NCI-H1048 (cell line): ENCODE results near the gene OSBPL9.
"Not testable (repeated sequence)": the region's sequence is repeated elsewhere in the genome, so short reads cannot be mapped to it uniquely, and the experiment has no call there.

ENCODE experiments used
- DNase-seq: peaks from one replicate; lab custom pipeline; 2025; lab: John Stamatoyannopoulos, UW

The OSBPL9 gene

DNA sequence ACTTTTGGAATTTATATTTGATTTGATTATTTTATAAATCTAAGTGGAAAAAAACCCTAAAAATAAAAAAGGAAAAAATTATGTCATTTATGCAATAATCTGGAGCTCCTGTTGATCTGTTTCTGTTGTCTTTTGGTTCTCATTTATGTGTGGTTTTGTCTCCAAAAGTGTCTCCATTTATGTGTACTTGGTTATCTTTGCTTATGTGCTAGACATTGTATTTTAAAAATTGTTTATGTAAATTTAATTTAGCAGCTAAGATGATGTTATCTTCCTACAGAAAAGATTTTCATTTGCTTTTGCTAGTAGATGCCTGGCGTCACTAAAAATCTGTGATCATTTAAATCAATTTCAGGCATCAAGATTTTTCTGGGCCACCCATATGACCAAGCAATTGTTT is 95.7 kb downstream of the OSBPL9 start:
- no peak for DNase-seq

GRCh38 chr1:51714374-51715019 is 97.6 kb downstream of the OSBPL9 start:
- no peak for DNase-seq

DNA sequence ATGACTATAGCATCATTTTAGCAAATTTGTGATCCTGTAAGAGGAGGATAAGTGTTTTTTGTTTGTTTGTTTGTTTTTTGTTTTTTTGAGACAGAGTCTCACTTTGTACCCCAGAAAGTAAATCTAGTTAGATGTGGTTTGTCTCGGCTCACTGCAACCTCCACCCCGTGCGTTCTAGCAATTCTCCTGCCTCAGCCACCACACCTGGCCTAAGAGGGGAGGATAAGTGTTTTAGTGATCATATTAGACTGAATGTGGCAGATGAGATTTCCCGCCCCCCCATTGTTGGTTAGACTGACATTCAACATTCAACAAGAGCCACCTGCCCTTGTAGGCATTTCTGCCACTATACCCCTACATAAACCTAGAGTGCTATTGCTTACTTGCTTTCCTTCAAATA is 98.5 kb downstream of the OSBPL9 start:
- no peak for DNase-seq

DNA sequence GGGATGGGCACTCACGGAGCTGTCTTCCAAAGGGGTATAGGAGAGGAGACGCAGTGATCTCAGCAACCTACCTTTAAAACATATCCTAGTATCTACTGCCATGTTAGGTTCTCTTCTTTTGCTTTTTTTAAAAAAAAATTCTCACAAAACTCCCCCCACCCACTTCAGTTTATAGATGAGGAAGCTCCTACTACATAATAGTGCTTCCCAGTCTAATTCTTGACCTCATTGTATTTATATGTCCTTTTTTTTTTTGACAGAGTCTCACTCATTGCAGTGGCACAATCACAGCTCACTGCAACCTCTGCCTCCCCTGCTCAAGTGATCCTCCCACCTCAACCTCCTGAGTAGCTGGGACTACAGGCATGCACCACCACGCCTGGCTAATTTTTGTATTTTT is 99.9 kb downstream of the OSBPL9 start:
- DNase-seq, result no peak

GRCh38 chr1:51717842-51718241 is 101.0 kb downstream of the OSBPL9 start:
- DNase-seq, result no peak

- DNase-seq, result no peak
Measured at GRCh38 chr1:51719146-51719545, 102.3 kb downstream of the OSBPL9 start.

- DNase-seq, result no peak
Measured at GRCh38 chr1:51724797-51725196, 107.9 kb downstream of the OSBPL9 start.

- DNase-seq, result no peak
Measured at GRCh38 chr1:51726051-51726450, 109.2 kb downstream of the OSBPL9 start.

DNA sequence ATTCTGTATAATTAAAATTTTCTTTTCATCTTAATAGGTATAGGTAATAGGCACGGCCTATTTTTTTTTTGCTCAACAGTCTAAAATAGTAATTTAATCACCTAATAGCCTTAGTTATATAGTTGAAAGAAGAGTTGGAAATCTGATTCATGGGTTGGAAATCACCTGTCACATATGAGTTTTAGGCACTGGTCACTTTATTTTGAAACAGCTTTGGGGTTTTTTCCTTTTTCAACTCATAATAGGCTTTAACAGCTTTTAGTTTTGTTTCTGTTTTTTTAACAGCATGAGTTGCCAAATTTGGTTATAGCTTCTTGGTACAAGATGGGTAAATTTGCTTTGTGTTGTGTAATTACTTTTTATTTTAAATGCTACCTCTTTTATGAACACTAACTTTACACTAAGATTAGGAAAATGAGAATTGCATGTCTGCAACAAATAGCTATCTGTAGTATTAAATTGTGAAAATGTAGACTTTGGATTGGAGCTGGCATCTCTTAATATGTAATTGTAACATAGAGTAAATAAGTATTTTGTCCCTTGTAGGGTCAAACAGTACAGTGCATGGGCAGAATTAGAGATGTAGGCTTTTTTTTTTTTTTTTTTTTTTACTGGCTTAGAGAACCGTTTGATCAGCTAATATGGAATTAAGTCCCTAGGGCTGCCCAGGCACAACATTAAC is 109.8 kb downstream of the OSBPL9 start:
- DNase-seq, result no peak

DNA sequence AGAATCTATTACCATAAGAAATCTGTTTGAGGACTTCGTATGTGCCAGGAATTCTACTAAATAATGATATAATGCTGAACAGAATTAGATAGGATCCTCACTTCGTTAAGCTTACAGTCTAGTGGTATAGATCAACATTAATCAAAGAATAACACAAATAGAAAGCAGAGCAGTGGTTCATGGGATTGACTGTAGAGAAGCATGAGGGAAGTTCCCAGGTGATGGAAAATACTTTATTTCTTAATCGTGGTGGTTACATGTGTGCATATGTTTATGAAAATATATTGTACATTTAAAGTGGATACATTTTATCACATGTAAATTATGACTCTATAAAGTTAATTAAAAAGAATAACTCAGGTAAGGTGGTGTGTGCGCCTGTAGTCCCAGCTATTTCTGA is 110.5 kb downstream of the OSBPL9 start:
- DNase-seq, result no peak

- DNase-seq, result no peak
Measured at GRCh38 chr1:51728611-51729155, 111.8 kb downstream of the OSBPL9 start.

DNA sequence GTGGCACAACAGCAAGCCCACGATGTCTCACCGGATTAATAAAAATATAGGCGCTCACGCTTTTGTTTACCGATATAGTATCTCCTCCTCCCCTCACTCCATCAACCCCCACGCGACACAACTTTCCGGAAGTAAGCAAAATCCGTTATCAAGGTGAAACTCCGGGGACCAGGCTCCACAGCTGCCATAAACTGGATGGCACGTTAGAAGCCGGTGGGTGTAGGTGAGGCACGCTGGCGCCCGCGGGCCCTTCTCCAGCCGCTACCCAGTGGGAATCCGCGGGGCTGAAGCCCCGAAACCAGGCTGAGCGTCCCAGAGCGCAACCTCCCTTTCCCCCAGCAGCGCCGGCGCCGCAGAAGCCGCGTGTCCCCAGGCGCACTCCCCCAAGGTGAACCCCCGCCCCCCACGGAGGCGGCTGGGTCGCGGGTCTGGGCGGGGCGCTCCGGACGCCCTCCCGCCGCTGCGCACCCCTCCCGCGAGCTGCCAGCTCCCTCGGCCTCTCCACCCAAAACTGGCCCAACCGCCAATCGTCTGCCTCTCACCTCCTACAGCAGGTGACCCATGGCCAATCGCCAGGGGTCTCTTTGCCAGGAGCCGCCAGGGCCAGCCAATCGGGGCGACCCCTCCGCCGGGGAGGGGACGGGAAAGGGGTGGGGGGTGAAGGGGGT is 112.4 kb downstream of the OSBPL9 start:
- peak; percentile 61 for DNase-seq

GRCh38 chr1:51729824-51730301 is 113.0 kb downstream of the OSBPL9 start:
- no peak for DNase-seq

GRCh38 chr1:51731998-51732397 is 115.1 kb downstream of the OSBPL9 start:
- no peak for DNase-seq

DNA sequence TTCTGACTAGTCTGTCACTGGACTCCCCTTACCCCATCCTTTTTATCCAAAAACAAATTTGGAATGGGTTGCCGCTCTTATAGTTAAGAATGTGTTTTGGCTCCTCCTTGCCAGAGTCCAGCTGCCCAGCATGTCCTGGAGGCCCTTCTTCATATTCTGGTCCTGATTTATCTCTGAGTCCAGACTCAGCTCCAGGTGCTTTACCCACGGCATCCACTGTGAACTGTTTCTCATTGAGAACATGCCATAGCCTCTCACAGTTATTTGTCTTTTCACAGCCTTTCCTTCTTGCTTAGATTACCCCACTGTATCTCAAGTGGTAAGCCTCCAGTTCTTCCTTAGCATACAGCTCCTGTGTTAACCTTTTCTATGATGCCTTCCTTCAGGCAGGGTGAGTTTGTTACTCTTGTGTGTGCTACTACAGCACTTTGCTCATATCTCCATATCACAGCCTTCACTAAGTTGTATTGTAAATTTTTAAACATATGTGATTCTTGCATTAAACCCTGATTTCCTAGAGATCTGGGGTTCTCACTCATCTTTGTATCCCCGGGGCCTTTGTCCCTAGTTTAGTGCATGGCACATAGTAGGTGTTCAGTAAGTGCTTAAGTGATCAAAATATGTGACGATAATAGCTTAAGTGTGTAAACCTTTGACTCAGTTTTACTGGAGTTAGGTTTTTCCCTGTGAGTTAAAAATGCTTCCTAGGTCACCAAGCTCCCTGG is 116.0 kb downstream of the OSBPL9 start:
- DNase-seq, result no peak

DNA sequence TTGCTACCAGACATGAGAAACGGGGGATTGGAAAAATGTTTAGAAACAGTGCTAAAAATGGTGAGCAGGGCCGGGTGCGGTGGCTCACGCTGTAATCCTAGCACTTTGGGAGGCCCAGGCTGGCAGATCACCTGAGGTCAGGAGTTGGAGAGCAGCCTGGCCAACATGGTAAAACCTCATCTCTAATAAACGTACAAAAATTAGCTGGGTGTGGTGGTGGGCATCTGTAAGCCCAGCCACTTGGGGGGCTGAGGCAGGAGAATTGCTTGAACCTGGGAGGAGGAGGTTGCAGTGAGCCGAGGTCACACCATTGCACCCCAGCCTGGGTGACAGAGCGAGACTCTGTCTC is 116.5 kb downstream of the OSBPL9 start:
- DNase-seq, result not testable (repeated sequence)

DNA sequence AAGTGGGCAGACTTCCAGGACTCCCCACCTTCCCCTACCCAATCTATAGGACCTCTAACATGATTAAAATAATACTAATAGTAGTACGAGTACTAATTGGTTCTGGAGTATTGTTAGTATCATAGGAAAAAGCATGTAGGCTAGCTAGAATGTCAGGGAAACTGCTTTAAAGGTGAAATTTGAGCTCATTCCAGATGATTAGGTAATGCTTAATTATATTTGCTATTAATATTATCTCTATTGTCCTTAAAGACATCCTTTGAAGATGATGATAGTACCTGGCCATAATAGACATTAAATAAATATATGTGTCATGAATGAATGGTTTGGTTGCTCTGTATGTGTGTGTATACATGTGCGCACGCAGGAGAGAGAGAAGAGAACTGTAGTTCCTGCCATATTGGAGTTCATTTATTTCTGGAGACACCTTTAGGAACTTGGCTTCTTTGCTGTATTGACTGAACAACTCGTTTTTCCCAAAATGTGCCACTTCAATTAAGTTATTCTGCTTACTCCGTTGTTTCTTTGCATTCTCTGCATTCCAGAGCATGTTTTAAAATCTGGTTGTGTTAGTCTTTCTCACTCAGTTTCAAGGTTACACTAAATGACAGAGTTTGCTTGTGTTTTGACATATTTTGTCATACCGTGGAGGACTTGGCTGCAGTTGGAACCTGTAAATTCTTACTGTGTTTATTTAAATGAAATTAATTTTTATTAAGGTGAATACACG is 117.1 kb downstream of the OSBPL9 start:
- no peak for DNase-seq

DNA sequence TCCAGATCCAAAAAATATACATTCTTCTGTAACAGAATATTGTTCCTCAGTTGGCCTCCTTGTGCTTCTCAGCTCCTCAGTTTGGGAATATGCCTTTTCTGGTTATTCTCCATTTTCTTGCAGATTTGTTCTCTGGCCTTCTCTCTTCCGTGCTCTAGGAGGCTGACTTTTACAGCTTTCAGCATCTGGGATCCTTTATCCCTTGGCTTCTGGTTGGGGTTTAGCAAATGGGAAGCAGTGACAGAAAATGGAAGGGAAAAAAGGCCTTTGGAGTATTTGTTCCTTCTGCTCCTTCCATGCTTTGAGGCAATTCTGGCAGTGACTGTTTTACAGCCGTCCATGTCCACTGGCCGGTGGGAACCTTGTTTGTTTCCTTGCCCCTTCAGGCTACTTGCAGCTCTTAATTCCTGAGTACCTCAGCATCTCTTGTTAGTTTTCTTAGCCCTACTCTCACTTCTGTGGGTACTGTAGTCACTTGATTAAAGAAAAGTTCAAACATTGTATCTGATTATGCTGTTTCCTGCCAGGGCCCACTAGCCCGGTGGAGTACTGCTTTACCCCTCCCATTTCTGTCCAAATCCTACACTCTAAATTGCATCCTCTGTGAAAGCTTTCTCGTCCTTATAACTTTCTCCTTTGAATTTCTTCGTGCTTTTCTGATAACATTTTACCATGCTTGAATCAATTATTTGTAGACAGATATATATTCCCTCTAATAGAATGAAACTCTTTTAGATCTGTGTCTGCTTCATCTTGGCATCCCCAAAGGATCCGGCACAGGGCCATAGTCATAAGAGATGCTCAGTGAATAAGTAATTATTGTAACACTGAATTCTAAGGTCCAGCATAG is 118.2 kb downstream of the OSBPL9 start:
- no peak for DNase-seq

DNA sequence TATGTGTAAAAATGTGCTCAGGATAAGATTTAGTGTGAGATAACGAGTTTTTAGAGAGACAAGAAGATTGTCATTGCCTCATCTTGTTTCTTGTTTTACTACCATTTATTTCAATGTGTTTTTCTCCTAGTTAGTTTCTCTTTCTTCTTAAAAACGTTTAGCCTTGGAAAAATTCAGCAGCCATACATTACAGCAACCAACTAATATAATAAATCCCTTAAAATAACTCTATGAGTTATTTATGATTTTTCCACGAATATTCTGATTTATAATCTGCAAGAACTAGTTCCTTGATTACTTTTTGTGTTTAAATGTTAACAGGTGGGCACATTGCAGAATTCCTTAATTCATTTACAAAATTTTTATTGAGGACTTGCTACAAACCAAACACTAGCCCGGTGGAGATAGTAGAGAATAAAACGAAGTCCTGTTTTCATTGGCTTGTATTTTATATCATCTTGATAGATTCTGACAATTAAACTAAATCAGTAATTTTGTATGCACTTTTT is 118.9 kb downstream of the OSBPL9 start:
- DNase-seq, result no peak

DNA sequence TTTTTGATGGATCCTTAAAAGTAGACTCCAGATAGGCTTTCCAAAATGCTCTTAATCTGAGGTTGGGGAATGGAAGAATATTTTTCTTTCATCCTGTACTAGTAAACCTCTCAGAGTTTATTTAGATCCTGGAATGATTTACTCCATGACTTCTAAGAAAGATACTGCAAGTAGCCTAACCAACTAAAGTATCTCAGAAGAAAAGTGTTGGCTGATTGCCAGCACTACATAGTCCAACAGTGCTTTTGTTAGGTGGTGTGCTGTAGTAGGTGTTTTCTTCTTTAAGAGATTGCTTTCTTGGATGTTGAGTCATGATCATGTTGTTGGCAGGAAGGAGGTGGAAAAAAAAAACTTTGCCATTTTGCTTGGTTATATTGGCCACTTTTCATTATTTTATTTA is 119.8 kb downstream of the OSBPL9 start:
- DNase-seq, result no peak

- DNase-seq, result no peak
Measured at GRCh38 chr1:51738681-51739080, 121.8 kb downstream of the OSBPL9 start.
